Choroid plexus epithelial cell (primary cell): ENCODE results near the gene ARHGAP45.
A peak's percentile ranks its signal among the peaks of the same experiment; 100 is the strongest.

ENCODE experiments used
- DNase-seq: peaks from one replicate; pipeline ENCODE4 v3.0.0-alpha.2; 2010; ENCODE audit warnings: low read depth
- H3K4me3 ChIP-seq: 2 replicates; pipeline ENCODE4 v1.5.1; 2011; ENCODE audit warnings: low read depth, mild to moderate bottlenecking, control low read depth, low read length, moderate library complexity
- TF ChIP-seq, protein P1 (sequence below): conservative IDR thresholded peaks from 2 replicates; pipeline ENCODE4 v1.5.1; 2011; ENCODE audit warnings: low read depth, mild to moderate bottlenecking, control low read depth, inconsistent platforms, low read length, moderate library complexity

ARHGAP45 gene, protein sequence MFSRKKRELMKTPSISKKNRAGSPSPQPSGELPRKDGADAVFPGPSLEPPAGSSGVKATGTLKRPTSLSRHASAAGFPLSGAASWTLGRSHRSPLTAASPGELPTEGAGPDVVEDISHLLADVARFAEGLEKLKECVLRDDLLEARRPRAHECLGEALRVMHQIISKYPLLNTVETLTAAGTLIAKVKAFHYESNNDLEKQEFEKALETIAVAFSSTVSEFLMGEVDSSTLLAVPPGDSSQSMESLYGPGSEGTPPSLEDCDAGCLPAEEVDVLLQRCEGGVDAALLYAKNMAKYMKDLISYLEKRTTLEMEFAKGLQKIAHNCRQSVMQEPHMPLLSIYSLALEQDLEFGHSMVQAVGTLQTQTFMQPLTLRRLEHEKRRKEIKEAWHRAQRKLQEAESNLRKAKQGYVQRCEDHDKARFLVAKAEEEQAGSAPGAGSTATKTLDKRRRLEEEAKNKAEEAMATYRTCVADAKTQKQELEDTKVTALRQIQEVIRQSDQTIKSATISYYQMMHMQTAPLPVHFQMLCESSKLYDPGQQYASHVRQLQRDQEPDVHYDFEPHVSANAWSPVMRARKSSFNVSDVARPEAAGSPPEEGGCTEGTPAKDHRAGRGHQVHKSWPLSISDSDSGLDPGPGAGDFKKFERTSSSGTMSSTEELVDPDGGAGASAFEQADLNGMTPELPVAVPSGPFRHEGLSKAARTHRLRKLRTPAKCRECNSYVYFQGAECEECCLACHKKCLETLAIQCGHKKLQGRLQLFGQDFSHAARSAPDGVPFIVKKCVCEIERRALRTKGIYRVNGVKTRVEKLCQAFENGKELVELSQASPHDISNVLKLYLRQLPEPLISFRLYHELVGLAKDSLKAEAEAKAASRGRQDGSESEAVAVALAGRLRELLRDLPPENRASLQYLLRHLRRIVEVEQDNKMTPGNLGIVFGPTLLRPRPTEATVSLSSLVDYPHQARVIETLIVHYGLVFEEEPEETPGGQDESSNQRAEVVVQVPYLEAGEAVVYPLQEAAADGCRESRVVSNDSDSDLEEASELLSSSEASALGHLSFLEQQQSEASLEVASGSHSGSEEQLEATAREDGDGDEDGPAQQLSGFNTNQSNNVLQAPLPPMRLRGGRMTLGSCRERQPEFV

DNA sequence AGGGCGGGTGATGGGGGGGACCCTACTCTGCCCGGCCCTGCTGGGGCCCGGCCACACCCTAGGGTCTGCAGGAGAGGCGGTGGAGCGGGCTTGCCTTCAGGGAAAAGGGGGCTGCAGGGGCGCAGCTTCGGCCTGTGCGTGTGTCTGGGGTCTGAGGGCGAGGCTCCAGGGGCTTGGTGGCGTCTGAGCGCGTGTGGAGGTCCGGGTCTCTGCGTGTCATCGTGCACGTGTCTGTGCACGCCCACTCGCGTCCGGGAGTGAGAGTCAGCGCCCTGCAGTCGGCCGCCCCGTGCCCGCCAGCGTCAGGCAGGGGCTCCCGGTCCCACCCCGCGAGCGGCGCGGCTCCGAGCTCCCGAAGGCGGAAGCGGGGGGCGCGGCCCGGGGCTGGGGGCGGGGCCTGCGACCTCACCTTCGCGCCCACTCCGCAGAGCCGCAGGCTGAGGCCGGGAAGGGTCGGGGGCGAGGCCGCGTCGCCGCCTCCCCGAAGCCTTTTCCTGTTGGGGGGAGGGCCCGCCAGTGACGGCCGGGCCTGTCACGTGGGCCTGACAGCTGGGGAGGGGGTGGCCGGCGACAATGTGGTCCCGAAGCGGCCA lies at the start of gene ARHGAP45:
TSS of gene ARHGAP45 (plus strand) at position 420 of the 593 bp plus-strand sequence. CDS start 239 bp downstream, outside the sequence.
- TF ChIP-seq, protein P1, sequence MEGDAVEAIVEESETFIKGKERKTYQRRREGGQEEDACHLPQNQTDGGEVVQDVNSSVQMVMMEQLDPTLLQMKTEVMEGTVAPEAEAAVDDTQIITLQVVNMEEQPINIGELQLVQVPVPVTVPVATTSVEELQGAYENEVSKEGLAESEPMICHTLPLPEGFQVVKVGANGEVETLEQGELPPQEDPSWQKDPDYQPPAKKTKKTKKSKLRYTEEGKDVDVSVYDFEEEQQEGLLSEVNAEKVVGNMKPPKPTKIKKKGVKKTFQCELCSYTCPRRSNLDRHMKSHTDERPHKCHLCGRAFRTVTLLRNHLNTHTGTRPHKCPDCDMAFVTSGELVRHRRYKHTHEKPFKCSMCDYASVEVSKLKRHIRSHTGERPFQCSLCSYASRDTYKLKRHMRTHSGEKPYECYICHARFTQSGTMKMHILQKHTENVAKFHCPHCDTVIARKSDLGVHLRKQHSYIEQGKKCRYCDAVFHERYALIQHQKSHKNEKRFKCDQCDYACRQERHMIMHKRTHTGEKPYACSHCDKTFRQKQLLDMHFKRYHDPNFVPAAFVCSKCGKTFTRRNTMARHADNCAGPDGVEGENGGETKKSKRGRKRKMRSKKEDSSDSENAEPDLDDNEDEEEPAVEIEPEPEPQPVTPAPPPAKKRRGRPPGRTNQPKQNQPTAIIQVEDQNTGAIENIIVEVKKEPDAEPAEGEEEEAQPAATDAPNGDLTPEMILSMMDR = no peak
- peak within 1 kb of the TSS; percentile 11 for H3K4me3 ChIP-seq
- no peak for DNase-seq

DNA sequence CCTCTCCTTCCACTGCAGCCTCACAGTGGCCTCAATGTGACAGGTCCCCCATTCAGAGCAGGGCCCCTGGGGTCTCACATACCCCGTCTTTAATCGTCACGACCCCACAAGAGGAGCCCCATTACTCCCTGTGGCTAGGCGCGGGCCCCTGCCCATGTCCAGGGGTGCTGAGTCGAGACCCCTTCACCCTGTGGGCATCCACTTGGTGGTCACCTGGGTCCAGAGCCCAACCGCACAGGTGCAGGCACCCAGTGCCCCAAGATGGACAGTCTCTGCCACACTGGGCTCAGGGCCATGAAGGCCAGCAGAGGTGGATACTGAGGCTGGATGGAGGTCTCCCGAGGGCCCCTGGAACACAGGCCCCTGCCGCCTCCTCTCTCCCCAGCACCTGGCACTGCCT lies 49.1 kb upstream of the ARHGAP45 start:
- TF ChIP-seq, protein P1 = no peak
- no peak overlapping the region for H3K4me3 ChIP-seq

DNA sequence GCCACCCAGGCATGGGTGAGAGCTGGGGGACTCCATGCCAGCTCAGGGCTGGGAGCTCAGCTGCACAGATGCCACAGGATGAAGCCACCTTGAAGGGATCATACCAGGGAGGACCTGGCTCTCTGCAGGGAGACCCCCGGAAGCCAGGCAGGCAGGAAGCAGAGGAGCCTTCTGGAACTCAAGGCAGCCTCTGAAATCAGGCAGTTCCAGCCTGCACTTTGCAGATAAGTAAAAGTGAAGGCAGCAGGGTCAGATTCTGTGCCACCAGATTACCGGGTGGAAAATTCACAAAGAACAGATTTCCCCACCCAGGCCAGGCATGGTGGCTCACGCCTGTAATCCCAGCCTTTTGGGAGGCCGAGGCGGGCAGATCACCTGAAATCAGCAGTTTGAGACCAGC lies 48.6 kb upstream of the ARHGAP45 start:
- H3K4me3 ChIP-seq = no peak overlapping the region
- TF ChIP-seq, protein P1 = no peak
- no peak for DNase-seq

More for the DNA sequence above, 49.1 kb upstream of the ARHGAP45 start:
- no peak for DNase-seq

DNA sequence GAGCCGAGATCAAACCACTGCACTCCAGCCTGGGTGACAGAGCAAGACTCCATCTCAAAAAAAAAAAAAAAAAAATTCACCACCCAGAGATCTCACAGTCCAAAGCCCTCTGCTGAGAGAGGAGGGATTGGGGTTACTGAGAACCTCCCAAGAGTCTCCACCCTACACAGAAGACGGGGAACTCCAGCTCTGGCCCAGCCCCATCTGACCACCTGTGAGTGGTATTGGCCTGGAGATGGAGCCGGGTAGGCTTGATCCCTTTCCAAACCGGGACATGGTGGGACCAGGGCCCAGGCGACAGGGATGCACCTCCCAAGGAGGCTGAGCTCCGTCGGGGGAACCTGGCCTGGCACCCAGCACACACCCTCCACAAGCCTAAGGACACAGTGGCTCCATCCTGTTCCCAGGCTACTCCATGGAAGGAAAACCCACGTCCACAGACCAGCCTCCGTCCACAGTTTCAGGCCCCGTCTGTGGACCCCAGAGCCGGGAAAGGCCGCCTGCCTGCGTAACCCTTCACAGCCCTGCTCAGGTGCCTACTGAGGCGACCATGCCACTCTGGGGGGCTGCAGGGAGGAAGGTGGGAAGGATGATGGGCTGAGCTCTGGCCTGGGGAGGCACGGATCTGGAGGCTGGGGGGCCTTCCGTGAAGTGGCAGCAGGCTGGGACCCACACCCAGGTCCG lies 47.9 kb upstream of the ARHGAP45 start:
- peak overlapping the region; percentile 90 for H3K4me3 ChIP-seq
- no peak for DNase-seq
- TF ChIP-seq, protein P1 = no peak

DNA sequence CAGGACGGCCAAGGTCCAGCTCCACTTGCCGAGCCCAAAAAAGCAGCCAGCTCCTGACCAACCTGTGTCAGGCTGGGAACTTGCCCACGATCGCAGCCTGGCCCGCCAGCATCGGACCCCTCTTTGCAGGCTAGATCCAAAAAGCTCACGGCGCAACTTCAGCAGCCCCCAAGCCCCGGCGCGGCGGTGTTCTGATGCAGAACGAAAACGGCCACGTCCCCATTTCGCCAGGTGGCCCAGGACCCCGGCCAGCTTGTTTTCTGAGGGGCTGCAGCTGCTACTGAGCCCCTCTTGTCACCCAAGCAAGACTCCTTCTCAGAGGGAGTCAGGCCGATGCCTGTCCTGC lies 47.4 kb upstream of the ARHGAP45 start:
- H3K4me3 ChIP-seq = peak overlapping the region; percentile 90
- DNase-seq = no peak
- TF ChIP-seq, protein P1 = no peak
